ENCODE results near the gene SLC7A7. TPM values are rescaled to one million over a fixed set of nuclear protein-coding genes. Genes with fewer than 3 reads are reported as not detected.

SLC7A7 gene
- polyA plus RNA-seq, 2 of the 4 experiments (the other 2 are of a cell fraction), result 44.2 to 86.8 TPM

GRCh38 chr14:22766457-22767322, 48.5 kb downstream of the SLC7A7 start, which contains the start of gene OXA1L:
Gene OXA1L (plus strand): TSS chr14:22766688. CDS start chr14:22766702, 14 bp downstream.
- DNase-seq (ENCODE audit: low read depth in 1 of 2, low spot score in 1 of 2), result peak; percentile 92 to 97
- FAIRE-seq, result peak; percentile 86
- POLR2A ChIA-PET, result interaction anchor here (0.6 to 1.5 kb wide), 24 partner anchors 9 to 206 kb away, joined by 3 to 8 read pairs (median 4); partner anchors contain the start of genes LRP10 and RBM23
- Histone ChIP-seq H3K4me1 (peaks cover 12% of the 10 kb centered on the region), H3K9me3 (peaks cover 9% of the 10 kb centered on the region; the same call in 2 of the 3 replicates), H3K27ac (peak within 1 kb of the TSS; percentile 91 to 92), H3K4me3 (peak within 1 kb of the TSS; percentile 66), H3K4me2 (peak within 1 kb of the TSS; percentile 87)
- CTCF ChIA-PET, result interaction anchor here (0.7 to 3.4 kb wide), 13 partner anchors 11 to 210 kb away, joined by 3 to 19 read pairs (median 5); no protein-coding TSS in a partner anchor
- peak; percentile 91 for ATAC-seq
- WGBS (ENCODE audit: missing lambda C conversion rate), result 2% methylated on average over 40 of the region's 56 CpGs
- TF ChIP-seq MYC (IDR thresholded peaks at IDR 0.05; ENCODE audit: borderline replicate concordance, low read length), result no peak
- no peak for TF ChIP-seq FOXS1 (CRISPR knock-in tag; IDR thresholded peaks at IDR 0.05)
- TF ChIP-seq HDAC2 (IDR thresholded peaks at IDR 0.05), result no peak
- no peak for TF ChIP-seq JUNB (IDR thresholded peaks at IDR 0.05)
- TF ChIP-seq, protein P1, sequence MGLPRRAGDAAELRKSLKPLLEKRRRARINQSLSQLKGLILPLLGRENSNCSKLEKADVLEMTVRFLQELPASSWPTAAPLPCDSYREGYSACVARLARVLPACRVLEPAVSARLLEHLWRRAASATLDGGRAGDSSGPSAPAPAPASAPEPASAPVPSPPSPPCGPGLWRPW (IDR thresholded peaks at IDR 0.05), result no peak
- TF ChIP-seq TP53 (CRISPR knock-in tag; IDR thresholded peaks at IDR 0.05), result no peak
- peak; percentile 55 for TF ChIP-seq KDM5A (IDR thresholded peaks at IDR 0.05)
- TF ChIP-seq FOSB (CRISPR knock-in tag; IDR thresholded peaks at IDR 0.05), result no peak
- TF ChIP-seq SMC3 (IDR thresholded peaks at IDR 0.05), result no peak
- TF ChIP-seq TFCP2L1 (CRISPR knock-in tag; IDR thresholded peaks at IDR 0.05), result no peak
- no peak; a peak in 1 of 4 replicates for TF ChIP-seq CEBPB (IDR thresholded peaks at IDR 0.05)
- TF ChIP-seq RAD21 (conservative IDR thresholded peaks at IDR 0.05 in 1 of 2, IDR thresholded peaks at IDR 0.05 in 1 of 2), result no peak
- peak; percentile 85 for TF ChIP-seq POLR2A (IDR thresholded peaks at IDR 0.05; ENCODE audit: low read length)
- TF ChIP-seq ZFP36 (IDR thresholded peaks at IDR 0.05; ENCODE audit: borderline replicate concordance, partially characterized antibody), result no peak
- no peak for TF ChIP-seq CHD2 (IDR thresholded peaks at IDR 0.05; ENCODE audit: low read length, partially characterized antibody)
- TF ChIP-seq CBX2 (IDR thresholded peaks at IDR 0.05; ENCODE audit: borderline replicate concordance, low read depth), result no peak
- no peak for TF ChIP-seq RARB (CRISPR knock-in tag; IDR thresholded peaks at IDR 0.05)
- no peak for TF ChIP-seq CBX8 (IDR thresholded peaks at IDR 0.05)
- no peak for TF ChIP-seq RCOR1 (IDR thresholded peaks at IDR 0.05; ENCODE audit: low read depth, low read length)
- TF ChIP-seq, protein P2, sequence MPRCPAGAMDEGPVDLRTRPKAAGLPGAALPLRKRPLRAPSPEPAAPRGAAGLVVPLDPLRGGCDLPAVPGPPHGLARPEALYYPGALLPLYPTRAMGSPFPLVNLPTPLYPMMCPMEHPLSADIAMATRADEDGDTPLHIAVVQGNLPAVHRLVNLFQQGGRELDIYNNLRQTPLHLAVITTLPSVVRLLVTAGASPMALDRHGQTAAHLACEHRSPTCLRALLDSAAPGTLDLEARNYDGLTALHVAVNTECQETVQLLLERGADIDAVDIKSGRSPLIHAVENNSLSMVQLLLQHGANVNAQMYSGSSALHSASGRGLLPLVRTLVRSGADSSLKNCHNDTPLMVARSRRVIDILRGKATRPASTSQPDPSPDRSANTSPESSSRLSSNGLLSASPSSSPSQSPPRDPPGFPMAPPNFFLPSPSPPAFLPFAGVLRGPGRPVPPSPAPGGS (IDR thresholded peaks at IDR 0.05), result peak; percentile 87; the same call in 2 of the 3 replicates
- peak; percentile 90 for TF ChIP-seq HOXB13 (CRISPR knock-in tag; IDR thresholded peaks at IDR 0.05; ENCODE audit: low read depth)
- TF ChIP-seq, protein P3, sequence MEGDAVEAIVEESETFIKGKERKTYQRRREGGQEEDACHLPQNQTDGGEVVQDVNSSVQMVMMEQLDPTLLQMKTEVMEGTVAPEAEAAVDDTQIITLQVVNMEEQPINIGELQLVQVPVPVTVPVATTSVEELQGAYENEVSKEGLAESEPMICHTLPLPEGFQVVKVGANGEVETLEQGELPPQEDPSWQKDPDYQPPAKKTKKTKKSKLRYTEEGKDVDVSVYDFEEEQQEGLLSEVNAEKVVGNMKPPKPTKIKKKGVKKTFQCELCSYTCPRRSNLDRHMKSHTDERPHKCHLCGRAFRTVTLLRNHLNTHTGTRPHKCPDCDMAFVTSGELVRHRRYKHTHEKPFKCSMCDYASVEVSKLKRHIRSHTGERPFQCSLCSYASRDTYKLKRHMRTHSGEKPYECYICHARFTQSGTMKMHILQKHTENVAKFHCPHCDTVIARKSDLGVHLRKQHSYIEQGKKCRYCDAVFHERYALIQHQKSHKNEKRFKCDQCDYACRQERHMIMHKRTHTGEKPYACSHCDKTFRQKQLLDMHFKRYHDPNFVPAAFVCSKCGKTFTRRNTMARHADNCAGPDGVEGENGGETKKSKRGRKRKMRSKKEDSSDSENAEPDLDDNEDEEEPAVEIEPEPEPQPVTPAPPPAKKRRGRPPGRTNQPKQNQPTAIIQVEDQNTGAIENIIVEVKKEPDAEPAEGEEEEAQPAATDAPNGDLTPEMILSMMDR (IDR thresholded peaks at IDR 0.05), result no peak
- TF ChIP-seq SREBF2 (IDR thresholded peaks at IDR 0.05), result no peak
- no peak for TF ChIP-seq ZNF302 (CRISPR knock-in tag; IDR thresholded peaks at IDR 0.05)
- TF ChIP-seq ATOH8 (CRISPR knock-in tag; IDR thresholded peaks at IDR 0.05; ENCODE audit: low read depth), result 0 out of 2 replicates have a peak, but pooled peaks have one; percentile 54
- TF ChIP-seq CHD4 (IDR thresholded peaks at IDR 0.05; ENCODE audit: borderline replicate concordance), result no peak
- TF ChIP-seq PBX3 (IDR thresholded peaks at IDR 0.05), result no peak
- peak; percentile 94 for TF ChIP-seq MAX (IDR thresholded peaks at IDR 0.05)
- no peak for TF ChIP-seq NR3C1 (IDR thresholded peaks at IDR 0.05)
- 0 out of 2 replicates have a peak, but pooled peaks have one; percentile 79 for TF ChIP-seq EHF (CRISPR knock-in tag; IDR thresholded peaks at IDR 0.05)
- no peak for TF ChIP-seq EHMT2 (IDR thresholded peaks at IDR 0.05; ENCODE audit: low read depth)
- TF ChIP-seq JUN (IDR thresholded peaks at IDR 0.05), result peak in 1 of 2 experiments; percentile 90; a peak in 4 of 5 replicates
- TF ChIP-seq, protein P4, sequence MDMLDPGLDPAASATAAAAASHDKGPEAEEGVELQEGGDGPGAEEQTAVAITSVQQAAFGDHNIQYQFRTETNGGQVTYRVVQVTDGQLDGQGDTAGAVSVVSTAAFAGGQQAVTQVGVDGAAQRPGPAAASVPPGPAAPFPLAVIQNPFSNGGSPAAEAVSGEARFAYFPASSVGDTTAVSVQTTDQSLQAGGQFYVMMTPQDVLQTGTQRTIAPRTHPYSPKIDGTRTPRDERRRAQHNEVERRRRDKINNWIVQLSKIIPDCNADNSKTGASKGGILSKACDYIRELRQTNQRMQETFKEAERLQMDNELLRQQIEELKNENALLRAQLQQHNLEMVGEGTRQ (IDR thresholded peaks at IDR 0.05), result no peak
- peak; percentile 96 for TF ChIP-seq E2F6 (IDR thresholded peaks at IDR 0.05; ENCODE audit: borderline replicate concordance, low read depth)
